GM18868 (cell line): ENCODE results near the gene MCOLN1.

Experiments
- ATAC-seq: cut with Tn5 transposase; IDR thresholded peaks from one replicate; pipeline ENCODE4 v1.9.1; 2021; ENCODE audit warnings: mild to moderate bottlenecking, moderate library complexity; ENCODE audit not compliant: unreplicated experiment

The MCOLN1 gene

GRCh38 chr19:7500811-7501450, 21.5 kb upstream of the MCOLN1 start:
- no peak for ATAC-seq

- no peak for ATAC-seq
These were observed 19.9 kb upstream of the MCOLN1 start for GRCh38 chr19:7502552-7502951.

- ATAC-seq = no peak
These were observed 17.7 kb upstream of the MCOLN1 start for GRCh38 chr19:7504684-7505083.

GRCh38 chr19:7505288-7505681, 17.1 kb upstream of the MCOLN1 start:
- no peak for ATAC-seq

GRCh38 chr19:7505682-7506384, 16.6 kb upstream of the MCOLN1 start:
- ATAC-seq = no peak

- ATAC-seq = no peak
These were observed 15.8 kb upstream of the MCOLN1 start for GRCh38 chr19:7506385-7507328.

- no peak for ATAC-seq
These were observed 14.5 kb upstream of the MCOLN1 start for GRCh38 chr19:7507884-7508283.

GRCh38 chr19:7509625-7510024, 12.8 kb upstream of the MCOLN1 start:
- no peak for ATAC-seq

GRCh38 chr19:7512400-7512851, 10.0 kb upstream of the MCOLN1 start:
- no peak for ATAC-seq

- ATAC-seq = no peak
These were observed 8.4 kb upstream of the MCOLN1 start for GRCh38 chr19:7513809-7514642.

GRCh38 chr19:7515110-7515644, 7.2 kb upstream of the MCOLN1 start:
- ATAC-seq = no peak

GRCh38 chr19:7515645-7516151, 6.7 kb upstream of the MCOLN1 start, which contains the start of gene ZNF358:
ZNF358 (plus strand) TSS chr19:7516103; CDS start chr19:7519243, 3,140 bp downstream.
- no peak for ATAC-seq

GRCh38 chr19:7516333-7516732, 6.1 kb upstream of the MCOLN1 start:
- no peak for ATAC-seq

- no peak for ATAC-seq
These were observed 5.5 kb upstream of the MCOLN1 start for GRCh38 chr19:7516878-7517277.

GRCh38 chr19:7519361-7520130, 2.9 kb upstream of the MCOLN1 start:
- no peak for ATAC-seq

- ATAC-seq = no peak
These were observed 2.0 kb upstream of the MCOLN1 start for GRCh38 chr19:7520131-7521051.

GRCh38 chr19:7521551-7522071, 813 bp upstream of the MCOLN1 start:
- ATAC-seq = no peak
